IPS-20b (cell line): ENCODE measurements around the gene FGF9.

ENCODE experiments used
- H3K27ac ChIP-seq: one replicate; pipeline ENCODE4 v1.5.1; 2013; ENCODE audit warnings: low read length
- H3K27me3 ChIP-seq: 2 replicates; pipeline ENCODE4 v1.6.1; 2013; ENCODE audit warnings: mild to moderate bottlenecking, low read length, inconsistent platforms; ENCODE audit not compliant: insufficient read depth
- H3K36me3 ChIP-seq: 2 replicates; pipeline ENCODE4 v1.6.1; 2013; ENCODE audit warnings: low read depth, mild to moderate bottlenecking, inconsistent platforms, low read length, moderate library complexity; ENCODE audit not compliant: insufficient read depth
- H3K4me1 ChIP-seq: 2 replicates; pipeline ENCODE4 v1.6.1; 2013; ENCODE audit warnings: mild to moderate bottlenecking, control low read depth, inconsistent platforms, low read length, moderate library complexity; ENCODE audit not compliant: insufficient read depth
- H3K4me3 ChIP-seq: 2 replicates; pipeline ENCODE4 v1.5.1; 2013; ENCODE audit warnings: mild to moderate bottlenecking, low read length, inconsistent platforms
- H3K9ac ChIP-seq: 2 replicates; pipeline ENCODE4 v1.6.1; 2013; ENCODE audit warnings: low read depth, mild to moderate bottlenecking, inconsistent platforms, low read length, moderate library complexity
- H3K9me3 ChIP-seq: 2 replicates; pipeline ENCODE4 v1.6.1; 2013; ENCODE audit warnings: mild to moderate bottlenecking, low read depth, low read length, inconsistent platforms; ENCODE audit not compliant: insufficient read depth

FGF9 gene

GRCh38 chr13:21695546-21695945 is 24.7 kb downstream of the FGF9 start:
- Histone ChIP-seq H3K4me3 (no peak overlapping the region), H3K27ac (no peak overlapping the region), H3K36me3 (no peaks in the 10 kb centered on the region), H3K9ac (no peak overlapping the region), H3K4me1 (peaks cover 5% of the 10 kb centered on the region; the same call in 1 of the 2 replicates), H3K9me3 (no peaks in the 10 kb centered on the region), H3K27me3 (no peaks in the 10 kb centered on the region)

- Histone ChIP-seq H3K36me3 (no peaks in the 10 kb centered on the region), H3K27me3 (no peaks in the 10 kb centered on the region), H3K4me3 (no peak overlapping the region), H3K4me1 (peaks cover 12% of the 10 kb centered on the region; the same call in 1 of the 2 replicates), H3K9ac (no peak overlapping the region), H3K9me3 (no peaks in the 10 kb centered on the region), H3K27ac (no peak overlapping the region)
Measured at GRCh38 chr13:21696865-21697448, 26.1 kb downstream of the FGF9 start.

GRCh38 chr13:21698817-21699679 is 28.2 kb downstream of the FGF9 start:
- no peak overlapping the region for H3K27ac ChIP-seq
- H3K4me1 ChIP-seq = peaks cover 12% of the 10 kb centered on the region; the same call in 1 of the 2 replicates
- no peaks in the 10 kb centered on the region for H3K36me3 ChIP-seq
- no peak overlapping the region for H3K9ac ChIP-seq
- no peak overlapping the region for H3K4me3 ChIP-seq
- no peaks in the 10 kb centered on the region for H3K27me3 ChIP-seq
- H3K9me3 ChIP-seq = no peaks in the 10 kb centered on the region

GRCh38 chr13:21701460-21701859 is 30.6 kb downstream of the FGF9 start:
- H3K9ac ChIP-seq = no peak overlapping the region
- H3K9me3 ChIP-seq = no peaks in the 10 kb centered on the region
- no peak overlapping the region for H3K27ac ChIP-seq
- H3K36me3 ChIP-seq = no peaks in the 10 kb centered on the region
- H3K4me3 ChIP-seq = no peak overlapping the region
- peaks cover 12% of the 10 kb centered on the region; the same call in 1 of the 2 replicates for H3K4me1 ChIP-seq
- no peaks in the 10 kb centered on the region for H3K27me3 ChIP-seq

GRCh38 chr13:21703846-21704245 is 33.0 kb downstream of the FGF9 start:
- no peak overlapping the region for H3K4me3 ChIP-seq
- H3K9me3 ChIP-seq = no peaks in the 10 kb centered on the region
- H3K9ac ChIP-seq = no peak overlapping the region
- no peaks in the 10 kb centered on the region for H3K36me3 ChIP-seq
- no peaks in the 10 kb centered on the region for H3K27me3 ChIP-seq
- peaks cover 12% of the 10 kb centered on the region; the same call in 1 of the 2 replicates for H3K4me1 ChIP-seq
- no peak overlapping the region for H3K27ac ChIP-seq

GRCh38 chr13:21707586-21707985 is 36.7 kb downstream of the FGF9 start:
- no peak overlapping the region for H3K4me3 ChIP-seq
- no peak overlapping the region for H3K27ac ChIP-seq
- H3K36me3 ChIP-seq = no peaks in the 10 kb centered on the region
- no peaks in the 10 kb centered on the region for H3K4me1 ChIP-seq
- H3K27me3 ChIP-seq = no peaks in the 10 kb centered on the region
- H3K9ac ChIP-seq = no peak overlapping the region
- H3K9me3 ChIP-seq = no peaks in the 10 kb centered on the region

GRCh38 chr13:21709697-21710096 is 38.8 kb downstream of the FGF9 start:
- Histone ChIP-seq H3K27me3 (no peaks in the 10 kb centered on the region), H3K4me1 (no peaks in the 10 kb centered on the region), H3K9ac (no peak overlapping the region), H3K36me3 (no peaks in the 10 kb centered on the region), H3K4me3 (no peak overlapping the region), H3K27ac (no peak overlapping the region), H3K9me3 (no peaks in the 10 kb centered on the region)

- no peak overlapping the region for H3K4me3 ChIP-seq
Measured at GRCh38 chr13:21710163-21710562, 39.3 kb downstream of the FGF9 start.

GRCh38 chr13:21717817-21718216 is 46.9 kb downstream of the FGF9 start:
- Histone ChIP-seq H3K4me1 (peaks cover 9% of the 10 kb centered on the region), H3K27ac (no peak overlapping the region), H3K36me3 (no peaks in the 10 kb centered on the region), H3K27me3 (no peaks in the 10 kb centered on the region), H3K4me3 (no peak overlapping the region), H3K9ac (no peak overlapping the region), H3K9me3 (no peaks in the 10 kb centered on the region)

More at GRCh38 chr13:21710163-21710562, 39.3 kb downstream of the FGF9 start:
- no peaks in the 10 kb centered on the region for H3K36me3 ChIP-seq
- no peak overlapping the region for H3K27ac ChIP-seq
- no peaks in the 10 kb centered on the region for H3K4me1 ChIP-seq
- H3K9me3 ChIP-seq = no peaks in the 10 kb centered on the region
- no peak overlapping the region for H3K9ac ChIP-seq
- no peaks in the 10 kb centered on the region for H3K27me3 ChIP-seq

GRCh38 chr13:21719463-21719862 is 48.6 kb downstream of the FGF9 start:
- Histone ChIP-seq H3K4me1 (peaks cover 9% of the 10 kb centered on the region), H3K27me3 (no peaks in the 10 kb centered on the region), H3K27ac (no peak overlapping the region), H3K9me3 (no peaks in the 10 kb centered on the region), H3K4me3 (no peak overlapping the region), H3K9ac (no peak overlapping the region), H3K36me3 (no peaks in the 10 kb centered on the region)

- Histone ChIP-seq H3K27me3 (no peaks in the 10 kb centered on the region), H3K27ac (no peak overlapping the region), H3K4me1 (no peaks in the 10 kb centered on the region; the same call in 1 of the 2 replicates), H3K9me3 (no peaks in the 10 kb centered on the region), H3K9ac (no peak overlapping the region), H3K36me3 (no peaks in the 10 kb centered on the region), H3K4me3 (no peak overlapping the region)
Measured at GRCh38 chr13:21723807-21724505, 53.1 kb downstream of the FGF9 start.
